RPMI8226 (cell line): ENCODE measurements around the gene DMAP1.

Experiments
- DNase-seq: peaks from one replicate; pipeline ENCODE4 v3.0.0-alpha.2; 2015

The DMAP1 gene

GRCh38 chr1:44229435-44230167, 16.3 kb downstream of the DMAP1 start:
- DNase-seq, result no peak

- DNase-seq, result no peak
Observed at GRCh38 chr1:44230796-44231195, 17.5 kb downstream of the DMAP1 start.

GRCh38 chr1:44233593-44233992, 20.3 kb downstream of the DMAP1 start:
- DNase-seq, result no peak

GRCh38 chr1:44235808-44236207, 22.5 kb downstream of the DMAP1 start:
- no peak for DNase-seq

- DNase-seq, result no peak
Observed at GRCh38 chr1:44236490-44237272, 23.4 kb downstream of the DMAP1 start.

- no peak for DNase-seq
Observed at GRCh38 chr1:44237721-44238457, 24.6 kb downstream of the DMAP1 start.

GRCh38 chr1:44238660-44239059, 25.4 kb downstream of the DMAP1 start:
- no peak for DNase-seq

GRCh38 chr1:44239331-44239960, 26.2 kb downstream of the DMAP1 start:
- no peak for DNase-seq

- DNase-seq, result no peak
Observed at GRCh38 chr1:44239961-44240371, 26.7 kb downstream of the DMAP1 start.

GRCh38 chr1:44240802-44241671, 27.8 kb downstream of the DMAP1 start:
- DNase-seq, result no peak

- no peak for DNase-seq
Observed at GRCh38 chr1:44242746-44243145, 29.5 kb downstream of the DMAP1 start.

- DNase-seq, result no peak
Observed at GRCh38 chr1:44243782-44244495, 30.7 kb downstream of the DMAP1 start.

- DNase-seq, result no peak
Observed at GRCh38 chr1:44244986-44245385, 31.7 kb downstream of the DMAP1 start.

- DNase-seq, result no peak
Observed at GRCh38 chr1:44246806-44247205, 33.5 kb downstream of the DMAP1 start.

- no peak for DNase-seq
Observed at GRCh38 chr1:44249543-44249942, 36.3 kb downstream of the DMAP1 start.

- no peak for DNase-seq
Observed at GRCh38 chr1:44250068-44250781, 37.0 kb downstream of the DMAP1 start.

- DNase-seq, result no peak
Observed at GRCh38 chr1:44251486-44251885, 38.2 kb downstream of the DMAP1 start.

- no peak for DNase-seq
Observed at GRCh38 chr1:44251989-44252671, 38.9 kb downstream of the DMAP1 start.

GRCh38 chr1:44254392-44254910, 41.2 kb downstream of the DMAP1 start:
- DNase-seq, result no peak
